CD4-positive, alpha-beta T cell treated with Interleukin-4 for 1 hour (primary cell): ENCODE measurements around the gene SLC25A20.
"Not testable (repeated sequence)": the region's sequence is repeated elsewhere in the genome, so short reads cannot be mapped to it uniquely, and the experiment has no call there.

Source experiments
- DNase-seq, 2 donors: peaks; one replicate each; pipeline ENCODE4 v3.0.0-alpha.2; 2020 to 2022

SLC25A20 gene, protein sequence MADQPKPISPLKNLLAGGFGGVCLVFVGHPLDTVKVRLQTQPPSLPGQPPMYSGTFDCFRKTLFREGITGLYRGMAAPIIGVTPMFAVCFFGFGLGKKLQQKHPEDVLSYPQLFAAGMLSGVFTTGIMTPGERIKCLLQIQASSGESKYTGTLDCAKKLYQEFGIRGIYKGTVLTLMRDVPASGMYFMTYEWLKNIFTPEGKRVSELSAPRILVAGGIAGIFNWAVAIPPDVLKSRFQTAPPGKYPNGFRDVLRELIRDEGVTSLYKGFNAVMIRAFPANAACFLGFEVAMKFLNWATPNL

DNA sequence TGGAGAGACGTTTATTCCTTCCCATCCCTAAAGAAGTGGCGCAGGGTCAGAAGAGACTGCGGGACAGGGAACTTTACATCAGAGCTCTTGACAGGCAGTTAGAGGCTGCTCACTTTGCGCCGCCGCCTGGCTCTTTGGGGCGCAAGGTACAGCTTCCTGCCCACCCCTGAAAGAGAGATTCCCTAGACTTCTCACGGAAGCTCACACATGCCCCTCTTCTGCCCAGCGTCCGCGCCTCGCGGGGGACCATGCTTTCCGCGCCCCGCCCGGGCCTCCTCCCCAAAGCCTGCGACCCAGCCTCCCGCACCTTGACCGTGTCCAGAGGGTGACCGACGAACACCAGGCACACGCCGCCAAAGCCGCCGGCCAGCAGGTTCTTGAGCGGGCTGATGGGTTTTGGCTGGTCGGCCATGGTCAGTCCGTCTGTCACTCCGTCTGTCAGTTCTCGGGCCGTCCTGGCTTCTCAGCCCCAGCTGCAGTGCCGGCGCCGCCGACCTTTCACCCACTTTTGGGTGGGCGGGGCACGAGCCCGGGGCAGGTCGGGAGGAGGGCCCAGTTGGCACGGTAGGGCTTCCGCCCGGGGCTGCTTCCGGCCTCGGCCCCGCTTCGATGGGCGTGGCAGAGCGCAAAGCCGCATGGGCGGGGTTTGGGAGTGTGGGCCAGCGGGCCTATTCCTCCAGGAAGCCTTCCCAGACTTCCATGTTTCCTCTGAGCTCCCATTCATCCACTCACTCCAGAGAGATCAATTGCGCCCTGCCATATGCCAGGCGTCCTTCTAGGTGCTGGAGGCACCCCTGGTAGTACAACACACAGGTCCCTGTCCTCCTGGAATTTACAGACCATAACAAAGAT, at the start of gene SLC25A20:
Gene SLC25A20 (minus strand): TSS at position 500 of the 852 bp plus-strand sequence. CDS start 88 bp downstream, at position 412.
- peak; percentile 88 to 89 for DNase-seq

DNA sequence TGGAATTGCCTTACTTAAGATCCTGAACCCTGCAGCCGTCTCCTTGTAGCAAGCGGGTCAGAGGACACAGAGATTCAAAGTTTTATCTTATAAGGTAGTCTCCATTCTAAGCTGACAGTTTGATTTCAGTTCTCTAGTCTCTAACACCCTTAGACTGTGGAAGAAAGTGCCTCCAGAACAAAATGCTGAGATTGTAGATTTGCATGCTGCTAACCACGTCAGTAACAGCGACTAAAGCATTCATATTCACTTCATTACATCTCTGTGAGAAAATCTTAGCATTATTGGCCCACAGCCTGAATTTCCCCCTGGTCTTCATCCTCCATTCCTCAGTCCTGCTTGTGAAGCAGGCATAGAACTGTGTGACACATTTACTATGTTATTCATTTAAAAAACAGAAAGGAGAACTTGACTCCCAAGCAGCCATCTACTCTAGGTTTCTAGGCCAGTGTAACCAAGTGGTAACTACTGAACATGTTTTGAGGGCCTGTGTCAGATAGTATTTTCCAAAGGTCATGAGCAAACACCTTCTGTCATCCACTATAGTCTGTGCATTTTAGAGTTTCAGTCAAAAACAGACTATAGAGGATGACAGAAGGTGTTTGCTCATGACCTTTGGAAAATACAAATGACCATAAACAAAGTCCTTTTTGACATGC, 47.3 kb upstream of the SLC25A20 start:
- no peak for DNase-seq

DNA sequence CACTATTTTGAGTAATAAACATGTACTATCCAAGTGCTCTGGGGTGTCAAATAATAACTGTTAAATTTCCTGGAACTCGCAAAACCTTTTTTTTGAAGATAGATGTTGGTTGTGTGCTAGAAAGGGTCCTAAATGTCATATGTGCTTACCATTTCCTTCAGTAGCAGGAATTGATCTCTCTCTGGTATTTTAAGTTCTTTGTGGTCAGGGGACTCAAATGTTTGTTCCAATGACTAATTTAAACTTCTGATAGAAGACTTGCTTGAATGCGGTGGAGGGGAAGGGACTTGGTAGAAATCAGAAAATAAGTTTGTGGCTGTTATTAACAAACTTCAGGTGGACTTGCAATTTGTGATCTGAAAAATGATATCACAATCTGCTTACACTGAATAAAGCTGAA, 46.8 kb upstream of the SLC25A20 start:
- no peak for DNase-seq

DNA sequence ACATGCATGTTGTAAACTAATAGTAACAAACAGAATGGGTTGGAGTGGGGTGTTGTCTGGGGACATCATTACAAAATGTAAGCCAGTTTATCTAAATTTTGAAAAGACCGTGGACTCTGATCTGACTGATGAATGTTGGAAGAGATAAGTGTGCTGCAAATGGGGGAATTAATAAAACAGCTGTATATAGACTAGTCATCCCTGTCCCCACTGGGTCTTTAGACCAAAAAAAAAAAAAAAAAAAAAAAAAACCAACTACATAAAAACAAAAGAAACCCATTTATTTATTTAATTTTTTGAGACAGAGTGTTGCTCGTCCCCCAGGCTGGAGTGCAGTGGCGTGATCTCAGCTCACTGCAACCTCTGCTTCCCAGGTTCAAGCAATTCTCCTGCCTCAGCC, 40.0 kb upstream of the SLC25A20 start:
- DNase-seq = no peak

DNA sequence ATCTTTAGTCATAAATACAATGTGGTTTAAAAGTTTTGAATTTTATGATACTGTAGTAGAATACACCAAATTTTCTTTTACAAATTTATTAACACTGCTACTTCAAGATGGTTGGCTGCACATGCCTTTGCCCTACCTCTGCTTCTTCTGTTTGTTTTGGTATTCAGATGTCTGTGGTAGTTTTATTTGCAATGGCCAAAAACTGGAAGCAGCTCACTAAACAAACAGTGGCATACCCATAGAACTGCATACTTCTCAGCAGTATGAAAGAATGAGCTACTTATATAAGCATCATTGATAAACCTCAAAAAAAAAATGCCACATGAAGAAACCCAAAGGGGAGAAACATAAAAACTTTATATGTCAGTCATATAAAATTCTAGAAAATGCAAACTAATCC, 39.5 kb upstream of the SLC25A20 start:
- no peak for DNase-seq

DNA sequence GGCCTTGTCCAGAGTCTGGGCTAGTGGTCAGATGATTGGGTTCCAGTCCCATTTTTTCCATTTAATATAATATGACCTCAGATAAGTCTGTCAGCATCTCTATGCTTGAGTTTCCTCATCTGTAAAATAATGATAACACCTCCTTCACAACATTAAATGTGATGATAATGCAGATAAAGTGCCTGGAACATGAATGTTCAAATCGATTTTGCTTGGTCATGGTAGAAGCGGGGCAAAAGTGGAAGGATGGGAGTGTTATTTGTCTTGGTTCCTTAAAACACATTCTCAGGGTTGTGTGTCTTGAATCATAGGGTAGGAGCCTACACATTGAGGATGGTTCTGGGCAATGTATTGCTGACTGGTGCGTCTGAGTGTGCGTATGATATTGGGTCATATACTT, 36.8 kb upstream of the SLC25A20 start:
- DNase-seq = no peak

DNA sequence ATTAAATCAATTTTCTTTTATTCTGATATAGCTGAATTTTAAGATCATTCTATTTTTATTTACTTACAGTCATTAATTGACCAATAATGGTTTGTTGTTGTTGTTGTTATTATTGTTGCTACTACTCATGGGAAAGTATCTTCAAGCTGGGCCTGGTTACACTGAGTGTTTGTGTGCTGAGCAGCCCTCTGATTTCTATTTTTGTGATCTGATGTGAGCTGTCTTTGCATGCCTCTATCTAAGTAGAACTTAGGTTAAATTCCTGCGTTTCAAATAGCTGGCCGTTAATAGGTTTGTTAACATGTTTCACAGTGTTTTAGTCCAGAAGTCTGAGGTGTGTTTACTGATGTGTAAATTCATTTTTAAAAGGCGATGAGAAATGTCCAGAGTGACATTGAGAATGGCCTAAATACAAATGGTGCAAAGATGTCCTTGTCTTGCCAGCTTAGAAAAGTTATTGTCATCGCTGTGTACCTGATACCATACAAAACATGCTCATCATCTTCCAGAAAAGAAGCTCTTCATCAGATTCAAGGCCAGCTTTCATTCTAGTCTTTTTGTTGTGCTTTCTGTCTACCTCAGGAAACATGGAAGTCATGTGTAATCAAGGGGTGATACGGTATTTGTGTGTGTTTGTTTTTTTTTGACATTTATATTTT, 35.8 kb upstream of the SLC25A20 start:
- DNase-seq = no peak

DNA sequence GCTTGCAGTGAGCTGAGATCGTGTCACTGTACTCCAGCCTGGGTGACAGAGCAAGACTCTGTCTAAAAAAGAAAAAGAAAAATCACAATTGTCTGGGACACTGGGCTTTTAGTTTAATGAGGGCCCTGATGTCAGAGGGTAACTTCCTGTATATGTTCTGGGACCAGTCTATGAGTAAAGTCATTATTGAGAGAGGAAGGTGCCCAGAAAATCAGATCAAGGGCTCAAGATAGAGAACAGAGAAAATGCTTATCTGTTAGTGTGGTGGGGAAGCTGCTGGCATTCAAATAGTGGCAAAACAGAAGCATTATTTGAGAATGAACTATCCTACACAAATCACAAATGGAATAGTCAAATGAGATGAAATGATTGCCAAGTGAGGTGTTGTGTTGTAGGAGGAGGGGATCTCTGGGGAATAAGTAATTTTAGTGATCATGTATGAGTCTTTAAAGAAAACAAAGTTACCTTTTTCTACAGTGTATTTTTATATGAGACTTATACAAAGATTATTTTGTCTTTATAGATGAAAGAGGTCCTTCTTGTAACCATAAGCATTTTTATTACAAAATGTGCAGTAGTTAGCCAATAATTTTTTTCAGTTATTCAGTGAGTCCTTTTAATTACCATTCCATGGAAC, 33.4 kb upstream of the SLC25A20 start:
- DNase-seq = no peak

DNA sequence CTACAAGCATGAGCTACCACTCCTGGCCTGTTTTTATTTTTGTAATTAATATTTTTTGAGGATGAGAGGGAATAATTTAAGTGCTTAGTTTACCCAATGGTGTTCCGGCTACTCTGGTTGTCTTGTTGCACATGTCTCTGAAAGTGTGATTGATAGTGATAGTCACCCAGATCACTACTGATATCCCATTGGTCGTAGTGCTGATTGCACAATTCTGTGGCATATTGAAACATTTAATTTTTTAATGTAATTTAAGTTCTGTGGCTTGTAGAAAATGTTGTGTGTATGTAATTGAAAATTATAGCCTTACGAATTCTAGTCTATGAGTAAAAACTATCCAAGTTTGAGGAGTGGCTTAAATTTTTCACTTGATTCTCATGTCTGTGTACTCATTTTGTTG, 31.9 kb upstream of the SLC25A20 start:
- no peak for DNase-seq

DNA sequence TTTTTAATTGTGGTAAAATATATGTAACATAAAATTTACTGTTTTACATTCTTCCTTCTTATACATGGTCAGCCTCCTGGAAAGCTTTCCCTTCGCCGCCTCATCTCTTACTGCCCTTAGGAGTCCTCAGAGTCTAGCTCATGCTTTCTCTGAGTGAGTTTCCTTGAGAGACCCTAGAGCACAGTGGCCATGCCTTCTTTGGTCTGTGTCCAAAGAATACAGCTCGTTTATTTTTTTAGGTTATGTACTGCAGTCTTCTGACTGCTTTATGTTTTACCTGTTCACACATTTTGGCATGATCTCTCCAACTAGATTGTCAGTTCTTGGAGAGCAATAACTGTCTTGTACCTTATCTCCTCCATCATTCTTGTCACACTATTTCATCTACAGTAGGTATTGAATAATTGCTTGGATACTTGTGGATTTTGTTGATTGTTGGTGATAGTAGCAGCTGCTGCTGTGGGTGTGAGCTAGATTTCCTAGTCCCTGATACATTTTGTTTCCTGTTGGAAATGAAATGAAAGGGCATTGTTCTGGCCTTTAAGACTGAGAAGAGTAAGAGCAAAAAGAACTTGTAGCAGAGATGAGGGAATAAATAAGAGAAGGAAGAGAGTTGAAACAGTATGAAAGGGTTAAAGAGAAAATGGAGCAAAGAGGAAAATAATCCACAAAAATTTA, 30.8 kb upstream of the SLC25A20 start:
- no peak for DNase-seq

DNA sequence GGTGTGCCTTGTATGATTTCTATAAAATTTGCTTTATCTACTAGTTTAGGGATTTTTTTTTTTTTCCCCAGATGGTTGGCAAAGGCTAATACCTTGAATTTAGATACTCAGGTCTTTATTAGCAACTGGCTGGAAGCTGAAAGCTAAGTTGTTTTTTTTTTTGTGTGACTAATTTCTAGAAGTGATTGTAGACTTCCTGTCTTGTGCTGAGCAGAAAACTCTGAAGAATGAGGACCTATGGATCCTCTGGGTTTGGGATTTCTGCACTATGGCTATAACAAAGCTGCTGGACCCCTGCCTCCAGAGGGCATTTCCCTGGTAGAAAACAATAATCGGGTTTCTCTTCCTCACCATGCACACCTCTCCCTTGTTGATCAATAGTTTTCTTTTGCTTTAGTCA, 30.0 kb upstream of the SLC25A20 start:
- no peak for DNase-seq

DNA sequence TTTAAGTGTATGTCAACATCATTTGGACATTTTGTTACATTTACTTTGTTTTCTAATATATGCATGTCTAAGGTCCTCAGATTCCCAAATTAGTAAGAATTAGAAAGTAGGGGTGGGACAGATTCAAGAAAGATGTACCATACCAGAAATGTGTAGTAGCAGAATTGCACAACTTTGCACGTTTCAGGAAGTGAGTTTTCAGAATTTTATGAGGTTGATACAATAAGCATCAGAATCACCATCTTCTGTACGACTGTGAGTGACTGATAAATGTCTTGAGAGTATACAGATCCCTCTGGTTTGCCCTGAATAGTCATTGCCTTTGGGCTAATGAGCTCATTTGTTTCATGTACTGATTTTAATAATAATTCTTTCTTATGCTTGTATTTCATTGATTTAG, 29.2 kb upstream of the SLC25A20 start:
- no peak for DNase-seq

DNA sequence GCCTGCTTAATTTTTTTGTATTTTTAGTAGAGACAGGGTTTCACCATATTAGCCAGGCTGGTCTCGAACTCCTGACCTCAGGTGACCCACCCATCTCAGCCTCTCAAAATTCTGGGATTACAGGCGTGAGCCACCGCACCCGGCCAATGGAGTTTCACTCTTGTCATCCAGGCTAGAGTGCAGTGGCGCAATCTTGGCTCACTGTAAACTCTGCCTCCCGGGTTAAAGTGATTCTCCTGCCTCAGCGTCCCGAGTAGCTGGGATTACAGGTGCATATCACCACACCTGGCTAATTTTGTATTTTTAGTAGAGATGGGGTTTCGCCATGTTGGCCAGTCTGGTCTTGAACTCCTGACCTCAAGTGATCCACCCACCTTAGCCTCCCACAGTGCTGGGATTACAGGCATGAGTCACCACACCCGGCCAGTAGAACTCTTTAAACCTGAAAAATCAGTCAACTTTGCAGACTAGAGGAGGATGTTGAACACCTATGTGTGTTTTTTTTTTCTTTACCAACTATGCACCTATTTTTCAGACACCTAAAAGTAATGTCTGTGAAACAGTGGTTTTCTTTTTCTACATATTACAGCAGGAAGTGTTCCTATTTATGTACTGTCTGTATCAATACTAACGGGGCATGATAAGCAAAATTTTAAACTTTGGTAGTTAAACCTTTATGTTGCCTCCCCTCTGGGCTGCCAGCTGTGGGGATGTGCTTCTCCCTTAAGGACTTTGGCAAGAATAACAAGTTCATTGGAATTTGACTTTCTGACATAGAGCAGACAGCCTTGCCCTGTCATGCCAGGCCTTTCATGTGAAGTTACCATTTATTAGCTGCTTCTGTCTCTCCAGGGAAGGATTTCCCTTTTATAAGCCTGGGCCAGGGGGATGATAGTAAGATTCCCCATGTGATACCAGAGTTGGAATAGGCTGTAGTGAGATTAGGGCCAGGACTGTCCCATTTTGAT, 28.0 kb upstream of the SLC25A20 start:
- no peak for DNase-seq

DNA sequence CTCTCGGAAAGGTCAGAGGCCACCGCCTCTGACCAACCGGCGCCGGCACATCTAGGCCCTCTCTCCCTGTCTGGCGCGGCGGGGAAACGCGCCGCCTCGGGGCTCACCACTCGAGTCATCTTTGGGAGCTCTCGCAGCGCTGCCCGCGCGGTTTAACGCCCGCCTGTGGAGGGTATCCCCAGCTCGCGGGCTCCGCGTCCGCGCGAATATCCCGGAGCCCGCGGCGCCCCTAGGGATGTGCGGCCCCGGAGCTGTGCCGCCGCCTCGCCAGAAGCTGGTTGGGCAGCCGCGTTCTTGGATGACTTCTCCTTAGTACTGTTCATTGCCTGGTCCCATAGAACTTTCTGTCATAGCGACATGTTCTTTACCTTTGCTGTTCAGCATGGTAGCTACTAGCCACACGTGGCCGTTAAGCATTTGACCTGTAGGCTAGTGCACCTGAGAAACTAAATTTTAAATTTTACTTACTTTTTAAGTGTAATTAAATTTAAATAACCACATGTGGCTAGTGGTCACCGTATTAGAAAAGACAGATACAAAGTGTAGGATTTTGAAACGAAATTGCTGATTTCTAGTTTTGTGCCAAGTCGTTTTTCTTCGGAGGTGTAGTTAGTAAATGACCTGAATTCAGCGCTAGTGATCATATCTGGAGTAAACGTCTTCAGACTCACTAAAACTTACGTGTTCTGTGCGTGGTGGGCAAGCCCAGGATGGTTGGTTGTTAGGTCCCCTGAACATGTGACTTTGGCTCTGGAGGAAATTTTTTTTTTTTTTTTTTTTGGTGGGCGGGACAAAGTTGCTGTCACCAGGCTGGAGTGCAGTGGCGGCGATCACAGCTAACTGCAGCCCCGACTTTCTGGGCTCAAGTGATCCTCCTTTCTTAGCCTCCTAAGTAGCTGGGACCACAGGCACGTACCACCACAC, 20.8 kb upstream of the SLC25A20 start:
- DNase-seq = peak; percentile 72 to 74

DNA sequence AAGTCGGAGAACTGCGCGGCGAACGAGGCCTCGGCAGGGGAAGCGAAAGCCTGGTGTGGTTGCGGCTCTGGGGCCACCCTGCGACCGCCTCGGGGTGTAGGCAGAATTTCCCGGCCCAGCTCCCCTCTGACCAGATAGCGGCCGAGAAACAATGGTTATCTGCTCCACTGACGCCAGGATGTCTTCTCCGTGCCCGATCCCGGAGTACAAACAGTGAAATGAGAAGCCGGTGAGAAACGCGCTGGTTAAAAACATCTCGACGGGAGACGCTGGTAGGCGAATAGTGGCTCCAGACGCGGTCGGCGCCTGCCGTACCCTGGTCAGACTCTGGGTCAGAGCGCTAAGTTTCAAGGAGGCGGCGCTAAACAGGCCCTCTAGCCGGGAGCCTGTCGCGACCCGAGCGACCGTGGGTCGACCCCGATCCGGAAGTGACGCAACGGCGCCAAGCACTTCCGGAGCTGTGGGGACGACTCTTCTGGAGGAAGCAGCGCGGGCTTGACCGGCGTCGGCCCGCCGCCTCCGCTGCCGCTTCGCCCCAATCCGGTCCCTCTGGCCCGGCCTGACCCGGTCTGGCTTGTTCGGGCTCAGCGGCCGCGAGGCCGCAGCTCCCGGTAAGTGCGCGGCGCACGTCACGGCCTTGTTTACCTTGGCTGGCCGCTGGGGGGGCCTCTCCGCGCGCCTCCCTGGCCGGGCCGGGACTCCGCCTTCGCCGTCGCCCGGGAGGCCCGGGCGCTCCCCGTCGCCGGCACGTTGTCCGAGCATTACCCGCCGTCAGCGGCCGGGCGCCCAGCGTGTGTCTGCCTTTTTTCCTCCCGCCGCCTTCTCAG, 19.9 kb upstream of the SLC25A20 start, which contains the start of gene ARIH2:
Gene ARIH2 (plus strand): TSS at position 455 of the 827 bp plus-strand sequence. CDS start 8,717 bp downstream, outside the sequence.
- DNase-seq = peak; percentile 91

DNA sequence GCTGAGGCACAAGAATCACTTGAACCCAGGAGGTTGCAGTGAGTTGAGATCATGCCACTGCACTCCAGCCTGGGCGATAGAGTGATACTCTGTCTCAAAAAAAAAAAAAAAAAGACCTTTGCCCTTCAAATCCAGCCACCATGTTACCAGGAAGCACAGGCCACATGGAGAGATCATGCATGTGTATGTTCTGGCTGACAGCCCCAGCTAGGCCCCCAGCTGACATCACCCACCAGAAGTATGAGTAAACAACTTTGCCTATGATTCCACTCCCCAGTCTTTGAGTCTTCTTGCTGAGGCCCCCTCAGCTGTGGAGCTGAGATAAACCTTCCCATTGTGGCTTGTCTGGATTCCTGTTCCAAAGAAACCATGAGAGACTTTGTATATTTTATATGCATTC, 16.6 kb upstream of the SLC25A20 start:
- DNase-seq = no peak

DNA sequence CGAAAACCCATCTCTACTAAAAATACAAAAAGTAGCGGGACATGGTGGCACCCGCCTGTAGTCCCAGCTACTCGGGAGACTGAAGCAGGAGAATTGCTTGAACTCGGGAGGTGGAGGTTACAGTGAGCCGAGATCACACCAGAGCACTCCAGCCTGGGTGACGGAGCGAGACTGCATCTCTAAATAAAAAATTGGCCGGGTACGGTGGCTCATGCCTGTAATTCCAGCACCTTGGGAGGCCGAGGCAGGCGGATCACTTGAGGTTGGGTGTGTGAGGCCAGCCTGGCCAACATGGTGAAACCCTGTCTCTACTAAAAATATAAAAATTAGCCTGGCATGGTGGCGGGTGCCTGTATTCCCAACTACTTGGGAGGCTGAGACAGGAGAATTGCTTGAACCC, 8.3 kb upstream of the SLC25A20 start:
- not testable (repeated sequence) for DNase-seq

DNA sequence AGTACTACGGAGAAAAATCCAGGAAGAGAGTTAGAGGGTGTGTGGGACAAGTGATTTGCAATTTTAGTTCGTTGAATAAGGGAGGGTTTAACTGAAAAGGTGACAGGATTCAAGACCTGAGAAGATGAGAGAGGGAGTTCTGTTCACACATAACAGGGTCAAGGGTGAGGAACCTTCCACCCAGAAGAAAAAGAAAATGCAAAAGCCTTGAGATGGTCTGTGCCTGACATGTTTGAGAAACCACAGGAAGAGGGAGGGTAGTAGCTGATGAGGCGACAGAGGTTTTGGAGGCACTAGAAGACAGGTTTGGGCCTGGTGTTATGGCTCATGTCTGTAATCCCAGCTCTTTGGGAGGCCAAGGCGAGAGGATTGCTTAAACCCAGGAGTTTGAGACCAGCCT, 591 bp upstream of the SLC25A20 start:
- peak; percentile 31 to 66 for DNase-seq
